A673 (cell line): ENCODE data around the gene SSUH2. TPM values are rescaled to one million over a fixed set of nuclear protein-coding genes. Genes with fewer than 3 reads are reported as not detected.

Experiments used
- BruUV-seq: library from RNA; stranded (reverse); fragments of 400-500 nt; replicated peaks from 2 replicates; lab custom pipeline; 2021; lab: Mats Ljungman, UMichigan
- CTCF ChIA-PET: fragments of 300-600 bp; sonication (Branson Sonifier 250); formaldehyde crosslinking; loops from one replicate; lab custom pipeline; 2022; ENCODE audit warnings: antibody characterized with exemption; lab: Charles Lee
- POLR2A ChIA-PET: fragments of 300-600 bp; sonication (Branson Sonifier 250); formaldehyde crosslinking; loops from one replicate; lab custom pipeline; 2022; ENCODE audit warnings: antibody characterized with exemption; ENCODE audit not compliant: low non-redundant PET; lab: Charles Lee
- DNase-seq: peaks from one replicate; pipeline ENCODE4 v3.0.0-alpha.2; 2015; ENCODE audit warnings: low spot score
- H3K27ac ChIP-seq: fragments of 200-600 bp; sonication (generic); 2 replicates; pipeline ENCODE4 v1.5.1; 2016; ENCODE audit warnings: mixed run types, low read depth, mild to moderate bottlenecking, mixed read lengths, antibody characterized with exemption, low read length; ENCODE audit not compliant: poor library complexity, severe bottlenecking
- H3K27me3 ChIP-seq: fragments of 200-600 bp; sonication (generic); replicated peaks from 2 replicates; pipeline ENCODE4 v1.6.1; 2017; ENCODE audit warnings: mixed run types, low read depth, mild to moderate bottlenecking, mixed read lengths, antibody characterized with exemption, low read length; ENCODE audit not compliant: insufficient read depth, poor library complexity
- H3K36me3 ChIP-seq: fragments of 200-600 bp; sonication (generic); 2 replicates; pipeline ENCODE4 v1.6.1; 2016; ENCODE audit warnings: mixed run types, mild to moderate bottlenecking, mixed read lengths, antibody characterized with exemption, low read length; ENCODE audit not compliant: insufficient read depth, poor library complexity, severe bottlenecking
- H3K4me1 ChIP-seq: fragments of 200-600 bp; sonication (generic); 2 replicates; pipeline ENCODE4 v1.6.1; 2017; ENCODE audit warnings: mixed run types, mild to moderate bottlenecking, mixed read lengths, antibody characterized with exemption, low read length; ENCODE audit not compliant: insufficient read depth, poor library complexity, severe bottlenecking
- H3K4me3 ChIP-seq: fragments of 200-600 bp; sonication (generic); 2 replicates; pipeline ENCODE4 v1.5.1; 2016; ENCODE audit warnings: low read depth, mixed run types, mild to moderate bottlenecking, mixed read lengths, low read length; ENCODE audit not compliant: poor library complexity, severe bottlenecking
- H3K9me3 ChIP-seq: fragments of 200-600 bp; sonication (generic); 2 replicates; pipeline ENCODE4 v1.6.1; 2016; ENCODE audit warnings: mixed run types, low read depth, mild to moderate bottlenecking, mixed read lengths, antibody characterized with exemption, low read length; ENCODE audit not compliant: poor library complexity, severe bottlenecking
- CTCF ChIP-seq: fragments of 300-800, 200-600 bp; sonication (generic); conservative IDR thresholded peaks from 2 replicates; pipeline ENCODE4 v1.5.1; 2017; ENCODE audit warnings: low read depth, mild to moderate bottlenecking, antibody characterized with exemption, low read length, moderate library complexity, mixed read lengths
- EZH2 ChIP-seq: fragments of 200-600 bp; sonication (generic); IDR thresholded peaks from 2 replicates; pipeline ENCODE4 v1.6.1; 2017; ENCODE audit warnings: borderline replicate concordance, low read depth, mild to moderate bottlenecking, mixed read lengths, antibody characterized with exemption, low read length; ENCODE audit not compliant: poor library complexity, severe bottlenecking
- intact Hi-C: fragments of 100-400 bp; cut with micrococcal nuclease; formaldehyde crosslinking; loops from one replicate; pipeline ENCODE4 v1.10.0; 2022; ENCODE audit not compliant: unreplicated experiment
- total RNA-seq: library from RNA; stranded (reverse); gene quantifications from 2 replicates; pipeline ENCODE4 v1.2.3, GENCODE V29; 2021

The SSUH2 gene
- total RNA-seq, 1 experiment from 2014 or later, result 3.6 TPM

- TF ChIP-seq EZH2 (no peak), CTCF (no peak)
- intact Hi-C loops, result no loop called here
- Histone ChIP-seq H3K4me1 (peaks cover 13% of the 10 kb centered on the region), H3K4me3 (no peak overlapping the region), H3K27ac (no peak overlapping the region), H3K36me3 (no peaks in the 10 kb centered on the region), H3K9me3 (no peaks in the 10 kb centered on the region), H3K27me3 (no peaks in the 10 kb centered on the region)
- no TSS peak for BruUV-seq
- POLR2A ChIA-PET, result no interaction called here
- DNase-seq, result no peak
- CTCF ChIA-PET, result no interaction called here
These were observed 2.8 kb upstream of the SSUH2 start for GRCh38 chr3:8647137-8647985.

- no peak overlapping the region for H3K27ac ChIP-seq
- TF ChIP-seq EZH2, result no peak
- no peak for TF ChIP-seq CTCF
- intact Hi-C loops, result no loop called here
- H3K36me3 ChIP-seq, result no peaks in the 10 kb centered on the region
- peaks cover 8% of the 10 kb centered on the region for H3K4me1 ChIP-seq
- BruUV-seq, result no TSS peak
- POLR2A ChIA-PET, result no interaction called here
- no peak for DNase-seq
- H3K9me3 ChIP-seq, result no peaks in the 10 kb centered on the region
- no peak overlapping the region for H3K4me3 ChIP-seq
- CTCF ChIA-PET, result no interaction called here
- H3K27me3 ChIP-seq, result no peaks in the 10 kb centered on the region
These were observed 1.8 kb upstream of the SSUH2 start for GRCh38 chr3:8646313-8646938.

GRCh38 chr3:8645712-8646111, 1.1 kb upstream of the SSUH2 start:
- TF ChIP-seq EZH2 (no peak), CTCF (no peak)
- no TSS peak for BruUV-seq
- DNase-seq, result no peak
- H3K27ac ChIP-seq, result no peak overlapping the region
- peaks cover 3% of the 10 kb centered on the region for H3K4me1 ChIP-seq
- H3K9me3 ChIP-seq, result no peaks in the 10 kb centered on the region
- H3K27me3 ChIP-seq, result no peaks in the 10 kb centered on the region
- H3K4me3 ChIP-seq, result no peak overlapping the region
- intact Hi-C loops, result no loop called here
- CTCF ChIA-PET, result no interaction called here
- H3K36me3 ChIP-seq, result no peaks in the 10 kb centered on the region
- POLR2A ChIA-PET, result no interaction called here
